C4-2B (cell line): ENCODE results near the gene METAP2.

ENCODE experiments used
- ZFX ChIP-seq: fragments of 450-650 bp; IDR thresholded peaks from 2 replicates; pipeline ENCODE4 v1.6.1; 2017
- TF ChIP-seq, protein P1 (sequence below): fragments of 450-650 bp; conservative IDR thresholded peaks from 2 replicates; pipeline ENCODE4 v1.5.1; 2017; ENCODE audit warnings: mild to moderate bottlenecking

DNA sequence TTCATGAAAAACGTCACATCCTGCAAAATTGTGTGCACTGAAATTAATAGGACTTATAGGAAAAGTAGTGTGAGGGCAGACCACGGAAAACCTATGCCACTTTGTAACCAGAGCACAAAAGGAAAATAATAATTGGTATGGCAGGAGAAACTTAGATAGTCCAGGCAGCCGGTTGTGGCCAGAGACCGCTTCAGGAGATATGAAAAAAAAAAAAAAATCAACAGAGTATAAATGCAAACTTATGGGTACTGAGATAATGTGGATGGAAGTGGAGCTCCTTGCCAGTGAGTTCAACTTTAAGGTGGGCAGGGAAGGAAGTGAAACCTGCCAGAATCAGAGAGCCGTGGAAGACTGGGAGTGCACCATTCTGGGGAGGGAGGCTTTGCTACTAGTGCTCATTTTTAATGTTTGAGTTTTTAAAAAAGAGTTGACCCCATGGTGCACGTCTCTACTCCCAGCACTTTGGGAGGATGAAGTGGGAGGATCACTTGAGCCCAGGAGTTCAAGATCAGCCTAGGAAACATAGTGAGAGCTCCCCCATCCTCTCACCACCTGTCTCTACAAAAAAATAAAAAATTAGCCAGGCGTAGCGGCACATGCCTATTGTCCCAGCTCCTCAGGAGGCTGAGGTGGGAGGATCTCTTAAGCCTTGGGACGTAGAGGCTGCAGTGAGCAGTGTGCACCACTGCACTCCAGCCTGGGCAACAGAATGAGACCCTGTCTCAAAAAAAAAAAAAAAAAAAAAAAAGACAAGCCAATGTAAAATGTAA, 34.3 kb upstream of the METAP2 start:
- TF ChIP-seq, protein P1, sequence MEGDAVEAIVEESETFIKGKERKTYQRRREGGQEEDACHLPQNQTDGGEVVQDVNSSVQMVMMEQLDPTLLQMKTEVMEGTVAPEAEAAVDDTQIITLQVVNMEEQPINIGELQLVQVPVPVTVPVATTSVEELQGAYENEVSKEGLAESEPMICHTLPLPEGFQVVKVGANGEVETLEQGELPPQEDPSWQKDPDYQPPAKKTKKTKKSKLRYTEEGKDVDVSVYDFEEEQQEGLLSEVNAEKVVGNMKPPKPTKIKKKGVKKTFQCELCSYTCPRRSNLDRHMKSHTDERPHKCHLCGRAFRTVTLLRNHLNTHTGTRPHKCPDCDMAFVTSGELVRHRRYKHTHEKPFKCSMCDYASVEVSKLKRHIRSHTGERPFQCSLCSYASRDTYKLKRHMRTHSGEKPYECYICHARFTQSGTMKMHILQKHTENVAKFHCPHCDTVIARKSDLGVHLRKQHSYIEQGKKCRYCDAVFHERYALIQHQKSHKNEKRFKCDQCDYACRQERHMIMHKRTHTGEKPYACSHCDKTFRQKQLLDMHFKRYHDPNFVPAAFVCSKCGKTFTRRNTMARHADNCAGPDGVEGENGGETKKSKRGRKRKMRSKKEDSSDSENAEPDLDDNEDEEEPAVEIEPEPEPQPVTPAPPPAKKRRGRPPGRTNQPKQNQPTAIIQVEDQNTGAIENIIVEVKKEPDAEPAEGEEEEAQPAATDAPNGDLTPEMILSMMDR: no peak
- TF ChIP-seq ZFX: no peak
